Naive thymus-derived CD8-positive, alpha-beta T cell (primary cell): Measurements from ENCODE around the gene TSPO. TPM values are rescaled to one million over a fixed set of nuclear protein-coding genes. Genes with fewer than 3 reads are reported as not detected.

ENCODE experiments used
- ATAC-seq, 2 donors: fragments of 150-1000 bp; cut with Tn5 transposase in 1 of 2; sonication (Bioruptor Pico), chemical (Tn5 transposase) in 1 of 2; 1 replicate in 1 of 2; 2 replicates in 1 of 2; pipeline ENCODE4 v1.10.0; 2021; ENCODE audit warnings: mild to moderate bottlenecking in 2 of 2, moderate library complexity in 2 of 2
- POLR2A ChIA-PET: fragments of 350-600 bp; sonication (Branson Sonifier 250); formaldehyde crosslinking; loops from one replicate; lab custom pipeline; 2021; ENCODE audit warnings: antibody characterized with exemption; lab: Charles Lee
- DNase-seq, 10 donors: peaks; one replicate each; pipeline versions ENCODE4 v3.0.0 to v3.0.0-alpha.2; 2020 to 2022
- H3K27ac Mint-ChIP-seq, 10 donors: one replicate each; pipeline ENCODE4 v1.8.0; 2020 to 2022; ENCODE audit warnings: mild to moderate bottlenecking in 10 of 10, mixed read lengths in 10 of 10, moderate library complexity in 4 of 10, inconsistent platforms in 1 of 10
- H3K27me3 Mint-ChIP-seq, 5 donors: one replicate each; pipeline ENCODE4 v1.8.0; 2021 to 2022; ENCODE audit warnings: mixed read lengths in 5 of 5
- H3K36me3 Mint-ChIP-seq, 3 donors: one replicate each; pipeline ENCODE4 v1.8.0; 2020 to 2022; ENCODE audit warnings: mixed read lengths in 3 of 3, mild to moderate bottlenecking in 2 of 3, inconsistent platforms in 1 of 3
- H3K4me1 Mint-ChIP-seq, 4 donors: one replicate each; pipeline ENCODE4 v1.8.0; 2021 to 2022; ENCODE audit warnings: mixed read lengths in 4 of 4
- H3K4me3 Mint-ChIP-seq, 10 donors: one replicate each; pipeline ENCODE4 v1.8.0; 2020 to 2022; ENCODE audit warnings: mild to moderate bottlenecking in 10 of 10, mixed read lengths in 10 of 10, moderate library complexity in 6 of 10, inconsistent platforms in 1 of 10
- H3K9me3 Mint-ChIP-seq, 9 donors: one replicate each; pipeline ENCODE4 v1.8.0; 2020 to 2022; ENCODE audit warnings: mixed read lengths in 9 of 9, mild to moderate bottlenecking in 3 of 9, inconsistent platforms in 1 of 9, moderate library complexity in 1 of 9
- polyA plus RNA-seq, 3 donors: library from polyadenylated mRNA; unstranded; fragments of 300-500 nt; fragmentation: Illumina TruSeq; gene quantifications; one replicate each; pipeline ENCODE4 v1.2.3, GENCODE V29; 2021
- total RNA-seq, 8 experiments: library from RNA in 2 of 8; stranded (reverse) in 2 of 8; gene quantifications; one replicate each; pipeline ENCODE4 v1.2.3 and lab custom pipeline; 2021 to 2026

The TSPO gene
- total and polyA plus RNA-seq, 5 experiments from 2014 or later: 64.0 to 305 (median 284) TPM

DNA sequence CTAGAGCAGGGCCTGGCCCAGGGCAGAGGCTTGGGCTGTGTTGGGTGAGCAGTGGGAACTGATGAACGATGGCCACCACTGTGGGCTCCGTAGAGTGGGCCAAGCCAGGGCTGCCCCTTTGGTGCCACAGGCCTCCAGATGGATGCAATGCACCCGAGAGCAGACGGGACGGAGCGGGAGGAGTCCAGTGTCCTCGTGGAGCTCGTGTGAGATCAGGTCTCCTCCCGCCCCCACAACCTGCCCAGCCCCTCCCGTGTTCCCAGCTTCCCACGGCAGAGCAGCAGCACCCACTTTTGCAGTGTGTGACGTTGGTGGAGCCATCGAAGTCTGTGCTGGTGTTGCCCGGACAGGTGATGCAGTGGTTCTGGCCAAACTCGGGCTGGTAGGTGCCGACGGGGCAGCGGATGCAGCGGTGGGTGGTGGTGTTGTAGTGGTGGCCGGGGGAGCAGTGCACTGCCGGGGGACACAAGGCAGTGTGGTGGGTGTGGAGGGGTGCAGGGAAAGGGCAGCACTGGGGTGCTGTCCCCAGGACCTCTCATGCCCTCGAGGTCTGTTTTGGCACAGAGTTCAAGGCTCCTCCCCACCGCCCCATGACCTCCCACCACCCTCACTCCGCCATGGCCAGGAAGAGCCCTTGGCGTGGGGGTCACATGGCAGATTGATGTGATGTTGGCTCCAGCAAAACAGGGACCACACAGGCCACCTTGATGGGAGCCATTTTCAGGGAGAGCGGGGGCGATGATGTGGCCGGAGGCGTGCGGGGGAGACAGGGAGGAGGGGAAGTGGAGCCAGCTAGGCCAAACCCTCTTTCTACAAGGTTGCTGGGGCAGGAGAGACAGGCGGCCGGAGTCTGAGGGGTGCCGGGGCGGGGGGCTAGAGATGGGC, 59.5 kb downstream of the TSPO start:
- Mint-ChIP-seq H3K4me3 (no peak overlapping the region), H3K9me3 (no peaks in the 10 kb centered on the region), H3K4me1 (peaks cover 8 to 10% (median 9%) of the 10 kb centered on the region in 4 donors), H3K36me3 (no peaks in the 10 kb centered on the region), H3K27me3 (peaks cover 0 to 2% (median 0%) of the 10 kb centered on the region in 5 donors), H3K27ac (no peak overlapping the region)
- ATAC-seq: no peak
- DNase-seq: peak in 1 of 10 donors; percentile 45
- POLR2A ChIA-PET: no interaction called here

GRCh38 chr22:43211941-43212433, 60.6 kb downstream of the TSPO start:
- ATAC-seq: no peak
- no peaks in the 10 kb centered on the region for H3K9me3 Mint-ChIP-seq

GRCh38 chr22:43212434-43212952, 61.1 kb downstream of the TSPO start:
- H3K4me3 Mint-ChIP-seq: no peak overlapping the region
- no peak overlapping the region for H3K27ac Mint-ChIP-seq
- DNase-seq (peak in 1 of 10 donors; percentile 56), ATAC-seq (no peak)
- no peaks in the 10 kb centered on the region for H3K9me3 Mint-ChIP-seq
- H3K27me3 Mint-ChIP-seq: peaks cover 0 to 2% (median 0%) of the 10 kb centered on the region in 5 donors
- H3K4me1 Mint-ChIP-seq: peaks cover 0 to 4% (median 0%) of the 10 kb centered on the region in 4 donors
- POLR2A ChIA-PET: no interaction called here
- H3K36me3 Mint-ChIP-seq: no peaks in the 10 kb centered on the region

More at GRCh38 chr22:43211941-43212433, 60.6 kb downstream of the TSPO start:
- Mint-ChIP-seq H3K4me1 (peaks cover 0 to 6% (median 0%) of the 10 kb centered on the region in 4 donors), H3K36me3 (no peaks in the 10 kb centered on the region), H3K4me3 (no peak overlapping the region), H3K27ac (peak overlapping the region in 1 of 10 donors; percentile 79), H3K27me3 (peaks cover 0 to 2% (median 0%) of the 10 kb centered on the region in 5 donors)
- POLR2A ChIA-PET: no interaction called here
- DNase-seq: no peak

Other genes with a start within 250 kb of the TSPO start
- 10 to 100 TPM; 37.6 to 44.9 TPM for gene PACSIN2, start 136.4 kb upstream of the TSPO start, total RNA-seq
- gene PACSIN2, start 136.4 kb upstream of the TSPO start, polyA plus RNA-seq: 10 to 100 TPM; 21.9 to 27.8 (median 23.8) TPM
- gene TTLL1, start 62.2 kb upstream of the TSPO start, total RNA-seq: 1 to 10 TPM; 6.6 to 7.3 TPM
- 10 to 100 TPM; 12.7 to 14.5 (median 12.8) TPM for gene TTLL1, start 62.2 kb upstream of the TSPO start, polyA plus RNA-seq
- 1 to 10 TPM; 2.6 TPM for gene BIK, start 40.8 kb upstream of the TSPO start, total RNA-seq
- gene BIK, start 40.8 kb upstream of the TSPO start, polyA plus RNA-seq: 1 to 10 TPM; 2.8 to 6.1 (median 4.0) TPM
- gene MCAT, start 8.2 kb upstream of the TSPO start, total RNA-seq: 10 to 100 TPM in 1 of 2 experiments, 1 to 10 TPM in 1; 9.2 to 10.1 TPM
- gene MCAT, start 8.2 kb upstream of the TSPO start, polyA plus RNA-seq: 10 to 100 TPM; 10.8 to 11.3 (median 10.8) TPM
- 10 to 100 TPM; 26.0 to 26.9 TPM for gene TTLL12, start 35.6 kb downstream of the TSPO start, total RNA-seq
- gene TTLL12, start 35.6 kb downstream of the TSPO start, polyA plus RNA-seq: 10 to 100 TPM; 16.2 to 31.4 (median 25.3) TPM
- not detected for gene SCUBE1, start 191.8 kb downstream of the TSPO start, total RNA-seq
- gene SCUBE1, start 191.8 kb downstream of the TSPO start, polyA plus RNA-seq: not detected